HTR-8/SVneo (cell line): ENCODE results near the gene OSM.

Experiments used
- DNase-seq: peaks from one replicate; pipeline ENCODE4 v3.0.0; 2011; ENCODE audit warnings: low spot score, mixed read lengths; ENCODE audit not compliant: insufficient read length
- FAIRE-seq: peaks from 2 replicates; lab custom pipeline; 2011; peaks lifted over from hg19 to GRCh38; lab: Jason Lieb, UNC

Gene OSM

GRCh38 chr22:30286813-30287647, 20.4 kb upstream of the OSM start:
- no peak for FAIRE-seq
- peak; percentile 57 for DNase-seq

GRCh38 chr22:30286331-30286730, 19.7 kb upstream of the OSM start:
- DNase-seq = no peak

GRCh38 chr22:30285846-30286200, 19.2 kb upstream of the OSM start:
- FAIRE-seq (no peak), DNase-seq (no peak)

More at GRCh38 chr22:30286331-30286730, 19.7 kb upstream of the OSM start:
- FAIRE-seq = no peak

- FAIRE-seq (no peak), DNase-seq (no peak)
Observed at GRCh38 chr22:30285176-30285845, 18.7 kb upstream of the OSM start.

- FAIRE-seq (no peak), DNase-seq (no peak)
Observed at GRCh38 chr22:30284666-30285065, 18.0 kb upstream of the OSM start.

GRCh38 chr22:30284172-30284571, 17.5 kb upstream of the OSM start:
- FAIRE-seq (no peak), DNase-seq (no peak)

GRCh38 chr22:30283342-30283741, 16.7 kb upstream of the OSM start:
- FAIRE-seq = no peak
- no peak for DNase-seq

GRCh38 chr22:30282616-30283046, 16.0 kb upstream of the OSM start:
- FAIRE-seq = no peak

GRCh38 chr22:30280505-30280904, 13.9 kb upstream of the OSM start:
- no peak for FAIRE-seq
- DNase-seq = no peak

More at GRCh38 chr22:30282616-30283046, 16.0 kb upstream of the OSM start:
- DNase-seq = no peak

- no peak for FAIRE-seq
Observed at GRCh38 chr22:30279932-30280331, 13.3 kb upstream of the OSM start.

GRCh38 chr22:30279046-30279788, 12.6 kb upstream of the OSM start:
- FAIRE-seq = no peak
- no peak for DNase-seq

More at GRCh38 chr22:30279932-30280331, 13.3 kb upstream of the OSM start:
- no peak for DNase-seq

- DNase-seq (no peak), FAIRE-seq (no peak)
Observed at GRCh38 chr22:30277547-30278344, 11.1 kb upstream of the OSM start.

GRCh38 chr22:30276039-30276438, 9.4 kb upstream of the OSM start:
- DNase-seq (no peak), FAIRE-seq (no peak)

- DNase-seq = no peak
- no peak for FAIRE-seq
Observed at GRCh38 chr22:30275625-30276024, 9.0 kb upstream of the OSM start.

- DNase-seq = no peak
- FAIRE-seq = no peak
Observed at GRCh38 chr22:30274437-30274812, 7.8 kb upstream of the OSM start.

- DNase-seq (no peak), FAIRE-seq (no peak)
Observed at GRCh38 chr22:30273711-30274436, 7.2 kb upstream of the OSM start.

GRCh38 chr22:30272781-30273601, 6.3 kb upstream of the OSM start:
- no peak for FAIRE-seq
- DNase-seq = no peak

GRCh38 chr22:30270832-30271231, 4.2 kb upstream of the OSM start:
- no peak for DNase-seq
- no peak for FAIRE-seq

- FAIRE-seq (no peak), DNase-seq (no peak)
Observed at GRCh38 chr22:30268331-30268730, 1.7 kb upstream of the OSM start.
